HepG2 (cell line): Measurements from ENCODE around the gene ITGAE. TPM values are rescaled to one million over a fixed set of nuclear protein-coding genes. Genes with fewer than 3 reads are reported as not detected.

Experiments used
- IKZF4 ChIP-seq: sonication (generic); formaldehyde crosslinking; IDR thresholded peaks from 2 replicates; pipeline ENCODE4 v1.5.1; 2020; ENCODE audit warnings: borderline replicate concordance, mild to moderate bottlenecking, low read depth, missing genetic modification reagents; ENCODE audit errors: not compliant biosample characterization
- MED13 ChIP-seq: sonication (generic); formaldehyde crosslinking; IDR thresholded peaks from 2 replicates; pipeline ENCODE4 v1.5.0; 2020; ENCODE audit warnings: missing genetic modification reagents
- NCOA2 ChIP-seq: sonication (generic); formaldehyde crosslinking; IDR thresholded peaks from 2 replicates; pipeline ENCODE4 v1.8.0; 2022; ENCODE audit warnings: inconsistent platforms
- NFATC3 ChIP-seq: sonication (generic); formaldehyde crosslinking; IDR thresholded peaks from 2 replicates; pipeline ENCODE4 v1.5.1; 2020; ENCODE audit warnings: mild to moderate bottlenecking, missing genetic modification reagents
- PCBP1 ChIP-seq: fragments of 200-400 bp; formaldehyde crosslinking; IDR thresholded peaks from 2 replicates; pipeline ENCODE4 v1.6.1; 2017; ENCODE audit warnings: mild to moderate bottlenecking, low read depth, low read length, borderline replicate concordance
- RAD21 ChIP-seq: fragments of 450-650 bp; formaldehyde crosslinking; IDR thresholded peaks from 2 replicates; pipeline ENCODE4 v1.5.0; 2020; ENCODE audit warnings: mild to moderate bottlenecking
- RARA ChIP-seq: IDR thresholded peaks from 2 replicates; pipeline ENCODE4 v1.6.1; 2016; ENCODE audit warnings: missing genetic modification reagents, missing compliant biosample characterization
- SETDB1 ChIP-seq: sonication (generic); formaldehyde crosslinking; IDR thresholded peaks from 2 replicates; pipeline ENCODE4 v1.5.1; 2020; ENCODE audit warnings: missing genetic modification reagents, mild to moderate bottlenecking, borderline replicate concordance
- SMAD1 ChIP-seq: sonication (generic); formaldehyde crosslinking; IDR thresholded peaks from 2 replicates; pipeline ENCODE4 v1.4.0; 2020; ENCODE audit warnings: missing genetic modification reagents, low read depth, mild to moderate bottlenecking, borderline replicate concordance
- SMARCC2 ChIP-seq: fragments of 450-650 bp; IDR thresholded peaks from 2 replicates; pipeline ENCODE4 v1.6.1; 2017; ENCODE audit warnings: antibody characterized with exemption, mild to moderate bottlenecking
- ZC3H4 ChIP-seq: sonication (generic); formaldehyde crosslinking; IDR thresholded peaks from 2 replicates; pipeline ENCODE4 v1.4.0; 2020; ENCODE audit warnings: missing genetic modification reagents, borderline replicate concordance
- ZMAT3 ChIP-seq: sonication (generic); formaldehyde crosslinking; conservative IDR thresholded peaks from 2 replicates; pipeline ENCODE4 v1.7.0; 2021; ENCODE audit warnings: missing genetic modification reagents
- ZNF451 ChIP-seq: sonication (generic); formaldehyde crosslinking; IDR thresholded peaks from 2 replicates; pipeline ENCODE4 v1.5.0; 2020; ENCODE audit warnings: mild to moderate bottlenecking, missing genetic modification reagents
- polyA plus RNA-seq, 8 experiments: library from polyadenylated mRNA; depleted of rRNA in 3 of 8; stranded (reverse) in 7 of 8; unstranded in 1 of 8; fragments of >200 nt; fragmentation: Illumina TruSeq in 4 of 8; extraction: Trizol in 4 of 8; gene quantifications; 2 replicates each; pipeline versions ENCODE4 v1.2.1 to v1.2.3, GENCODE V29; 2011 to 2016; ENCODE audit warnings: low read depth in 4 of 8, missing spikeins in 1 of 8, mixed read lengths in 1 of 8; ENCODE audit not compliant: insufficient read depth in 1 of 8
- total RNA-seq, 5 experiments: library from RNA; depleted of rRNA; stranded (reverse); fragments of >200 nt; fragmentation: Illumina TruSeq; extraction: Trizol; gene quantifications; 2 replicates each; pipeline ENCODE4 v1.2.3, GENCODE V29; 2016; ENCODE audit warnings: low read depth in 1 of 5
- TF ChIP-seq, protein P1 (sequence below): sonication (generic); formaldehyde crosslinking; IDR thresholded peaks from 2 replicates; pipeline ENCODE4 v1.9.0; 2021; ENCODE audit warnings: mild to moderate bottlenecking, missing genetic modification reagents
- TF ChIP-seq, protein P2 (sequence below): sonication (generic); formaldehyde crosslinking; IDR thresholded peaks from 2 replicates; pipeline ENCODE4 v1.8.1; 2023; ENCODE audit warnings: mild to moderate bottlenecking, missing genetic modification reagents
- TF ChIP-seq, protein P3 (sequence below): sonication (generic); formaldehyde crosslinking; IDR thresholded peaks from 2 replicates; pipeline ENCODE4 v1.4.0; 2020; ENCODE audit warnings: missing genetic modification reagents, borderline replicate concordance
- TF ChIP-seq, protein P4 (sequence below): sonication (generic); formaldehyde crosslinking; IDR thresholded peaks from 2 replicates; pipeline ENCODE4 v1.4.0; 2020; ENCODE audit warnings: missing genetic modification reagents
- TF ChIP-seq, protein P5 (sequence below): sonication (generic); formaldehyde crosslinking; IDR thresholded peaks from 2 replicates; pipeline ENCODE4 v1.5.1; 2020; ENCODE audit warnings: mild to moderate bottlenecking, moderate library complexity, missing genetic modification reagents

The ITGAE gene
- total and polyA plus RNA-seq, 2 of the 13 experiments (the other 11 are each of a cell fraction or from before 2014, with no cell fraction given) = 42.3 to 49.0 TPM

DNA sequence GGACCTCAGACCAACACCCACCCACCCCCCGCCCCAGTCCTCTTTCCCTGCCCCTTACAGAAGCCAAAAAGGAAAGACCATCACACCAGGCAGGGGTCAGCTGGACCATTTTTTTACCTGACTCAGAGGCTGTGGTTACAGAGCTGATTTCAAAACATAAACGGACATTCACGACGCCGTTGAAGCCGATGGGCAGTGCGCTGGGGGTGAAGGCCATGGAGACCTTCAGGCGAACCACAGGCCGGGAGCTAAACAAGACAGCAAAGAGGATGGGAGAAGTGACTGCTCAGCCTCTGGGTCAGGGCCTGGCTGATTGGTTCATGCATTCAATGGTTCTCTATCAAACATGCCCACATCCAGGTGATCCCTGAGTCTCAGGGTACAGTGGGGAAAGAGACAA, 53.2 kb downstream of the ITGAE start (continued):
- TF ChIP-seq, protein P1, sequence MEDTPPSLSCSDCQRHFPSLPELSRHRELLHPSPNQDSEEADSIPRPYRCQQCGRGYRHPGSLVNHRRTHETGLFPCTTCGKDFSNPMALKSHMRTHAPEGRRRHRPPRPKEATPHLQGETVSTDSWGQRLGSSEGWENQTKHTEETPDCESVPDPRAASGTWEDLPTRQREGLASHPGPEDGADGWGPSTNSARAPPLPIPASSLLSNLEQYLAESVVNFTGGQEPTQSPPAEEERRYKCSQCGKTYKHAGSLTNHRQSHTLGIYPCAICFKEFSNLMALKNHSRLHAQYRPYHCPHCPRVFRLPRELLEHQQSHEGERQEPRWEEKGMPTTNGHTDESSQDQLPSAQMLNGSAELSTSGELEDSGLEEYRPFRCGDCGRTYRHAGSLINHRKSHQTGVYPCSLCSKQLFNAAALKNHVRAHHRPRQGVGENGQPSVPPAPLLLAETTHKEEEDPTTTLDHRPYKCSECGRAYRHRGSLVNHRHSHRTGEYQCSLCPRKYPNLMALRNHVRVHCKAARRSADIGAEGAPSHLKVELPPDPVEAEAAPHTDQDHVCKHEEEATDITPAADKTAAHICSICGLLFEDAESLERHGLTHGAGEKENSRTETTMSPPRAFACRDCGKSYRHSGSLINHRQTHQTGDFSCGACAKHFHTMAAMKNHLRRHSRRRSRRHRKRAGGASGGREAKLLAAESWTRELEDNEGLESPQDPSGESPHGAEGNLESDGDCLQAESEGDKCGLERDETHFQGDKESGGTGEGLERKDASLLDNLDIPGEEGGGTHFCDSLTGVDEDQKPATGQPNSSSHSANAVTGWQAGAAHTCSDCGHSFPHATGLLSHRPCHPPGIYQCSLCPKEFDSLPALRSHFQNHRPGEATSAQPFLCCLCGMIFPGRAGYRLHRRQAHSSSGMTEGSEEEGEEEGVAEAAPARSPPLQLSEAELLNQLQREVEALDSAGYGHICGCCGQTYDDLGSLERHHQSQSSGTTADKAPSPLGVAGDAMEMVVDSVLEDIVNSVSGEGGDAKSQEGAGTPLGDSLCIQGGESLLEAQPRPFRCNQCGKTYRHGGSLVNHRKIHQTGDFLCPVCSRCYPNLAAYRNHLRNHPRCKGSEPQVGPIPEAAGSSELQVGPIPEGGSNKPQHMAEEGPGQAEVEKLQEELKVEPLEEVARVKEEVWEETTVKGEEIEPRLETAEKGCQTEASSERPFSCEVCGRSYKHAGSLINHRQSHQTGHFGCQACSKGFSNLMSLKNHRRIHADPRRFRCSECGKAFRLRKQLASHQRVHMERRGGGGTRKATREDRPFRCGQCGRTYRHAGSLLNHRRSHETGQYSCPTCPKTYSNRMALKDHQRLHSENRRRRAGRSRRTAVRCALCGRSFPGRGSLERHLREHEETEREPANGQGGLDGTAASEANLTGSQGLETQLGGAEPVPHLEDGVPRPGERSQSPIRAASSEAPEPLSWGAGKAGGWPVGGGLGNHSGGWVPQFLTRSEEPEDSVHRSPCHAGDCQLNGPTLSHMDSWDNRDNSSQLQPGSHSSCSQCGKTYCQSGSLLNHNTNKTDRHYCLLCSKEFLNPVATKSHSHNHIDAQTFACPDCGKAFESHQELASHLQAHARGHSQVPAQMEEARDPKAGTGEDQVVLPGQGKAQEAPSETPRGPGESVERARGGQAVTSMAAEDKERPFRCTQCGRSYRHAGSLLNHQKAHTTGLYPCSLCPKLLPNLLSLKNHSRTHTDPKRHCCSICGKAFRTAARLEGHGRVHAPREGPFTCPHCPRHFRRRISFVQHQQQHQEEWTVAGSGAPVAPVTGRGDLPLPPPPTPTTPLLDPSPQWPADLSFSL (CRISPR knock-in tag) = no peak
- TF ChIP-seq ZMAT3 (CRISPR knock-in tag) = no peak
- peak; percentile 95 for TF ChIP-seq RARA (CRISPR knock-in tag)
- TF ChIP-seq MED13 (CRISPR knock-in tag) = no peak
- TF ChIP-seq, protein P2, sequence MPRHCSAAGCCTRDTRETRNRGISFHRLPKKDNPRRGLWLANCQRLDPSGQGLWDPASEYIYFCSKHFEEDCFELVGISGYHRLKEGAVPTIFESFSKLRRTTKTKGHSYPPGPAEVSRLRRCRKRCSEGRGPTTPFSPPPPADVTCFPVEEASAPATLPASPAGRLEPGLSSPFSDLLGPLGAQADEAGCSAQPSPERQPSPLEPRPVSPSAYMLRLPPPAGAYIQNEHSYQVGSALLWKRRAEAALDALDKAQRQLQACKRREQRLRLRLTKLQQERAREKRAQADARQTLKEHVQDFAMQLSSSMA (CRISPR knock-in tag) = no peak
- no peak for TF ChIP-seq NCOA2
- no peak for TF ChIP-seq SMARCC2
- TF ChIP-seq SETDB1 = no peak
- TF ChIP-seq, protein P3, sequence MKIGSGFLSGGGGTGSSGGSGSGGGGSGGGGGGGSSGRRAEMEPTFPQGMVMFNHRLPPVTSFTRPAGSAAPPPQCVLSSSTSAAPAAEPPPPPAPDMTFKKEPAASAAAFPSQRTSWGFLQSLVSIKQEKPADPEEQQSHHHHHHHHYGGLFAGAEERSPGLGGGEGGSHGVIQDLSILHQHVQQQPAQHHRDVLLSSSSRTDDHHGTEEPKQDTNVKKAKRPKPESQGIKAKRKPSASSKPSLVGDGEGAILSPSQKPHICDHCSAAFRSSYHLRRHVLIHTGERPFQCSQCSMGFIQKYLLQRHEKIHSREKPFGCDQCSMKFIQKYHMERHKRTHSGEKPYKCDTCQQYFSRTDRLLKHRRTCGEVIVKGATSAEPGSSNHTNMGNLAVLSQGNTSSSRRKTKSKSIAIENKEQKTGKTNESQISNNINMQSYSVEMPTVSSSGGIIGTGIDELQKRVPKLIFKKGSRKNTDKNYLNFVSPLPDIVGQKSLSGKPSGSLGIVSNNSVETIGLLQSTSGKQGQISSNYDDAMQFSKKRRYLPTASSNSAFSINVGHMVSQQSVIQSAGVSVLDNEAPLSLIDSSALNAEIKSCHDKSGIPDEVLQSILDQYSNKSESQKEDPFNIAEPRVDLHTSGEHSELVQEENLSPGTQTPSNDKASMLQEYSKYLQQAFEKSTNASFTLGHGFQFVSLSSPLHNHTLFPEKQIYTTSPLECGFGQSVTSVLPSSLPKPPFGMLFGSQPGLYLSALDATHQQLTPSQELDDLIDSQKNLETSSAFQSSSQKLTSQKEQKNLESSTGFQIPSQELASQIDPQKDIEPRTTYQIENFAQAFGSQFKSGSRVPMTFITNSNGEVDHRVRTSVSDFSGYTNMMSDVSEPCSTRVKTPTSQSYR (CRISPR knock-in tag) = no peak
- no peak for TF ChIP-seq ZC3H4
- no peak for TF ChIP-seq RAD21 (CRISPR knock-in tag)
- TF ChIP-seq SMAD1 (CRISPR knock-in tag) = no peak
- no peak for TF ChIP-seq PCBP1
- TF ChIP-seq IKZF4 = no peak
- no peak for TF ChIP-seq NFATC3 (CRISPR knock-in tag)
- TF ChIP-seq, protein P4, sequence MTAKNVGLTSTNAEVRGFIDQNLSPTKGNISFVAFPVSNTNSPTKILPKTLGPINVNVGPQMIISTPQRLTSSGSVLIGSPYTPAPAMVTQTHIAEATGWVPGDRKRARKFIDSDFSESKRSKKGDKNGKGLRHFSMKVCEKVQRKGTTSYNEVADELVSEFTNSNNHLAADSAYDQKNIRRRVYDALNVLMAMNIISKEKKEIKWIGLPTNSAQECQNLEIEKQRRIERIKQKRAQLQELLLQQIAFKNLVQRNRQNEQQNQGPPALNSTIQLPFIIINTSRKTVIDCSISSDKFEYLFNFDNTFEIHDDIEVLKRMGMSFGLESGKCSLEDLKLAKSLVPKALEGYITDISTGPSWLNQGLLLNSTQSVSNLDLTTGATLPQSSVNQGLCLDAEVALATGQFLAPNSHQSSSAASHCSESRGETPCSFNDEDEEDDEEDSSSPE (CRISPR knock-in tag) = no peak
- TF ChIP-seq ZNF451 (CRISPR knock-in tag) = no peak
- TF ChIP-seq, protein P5, sequence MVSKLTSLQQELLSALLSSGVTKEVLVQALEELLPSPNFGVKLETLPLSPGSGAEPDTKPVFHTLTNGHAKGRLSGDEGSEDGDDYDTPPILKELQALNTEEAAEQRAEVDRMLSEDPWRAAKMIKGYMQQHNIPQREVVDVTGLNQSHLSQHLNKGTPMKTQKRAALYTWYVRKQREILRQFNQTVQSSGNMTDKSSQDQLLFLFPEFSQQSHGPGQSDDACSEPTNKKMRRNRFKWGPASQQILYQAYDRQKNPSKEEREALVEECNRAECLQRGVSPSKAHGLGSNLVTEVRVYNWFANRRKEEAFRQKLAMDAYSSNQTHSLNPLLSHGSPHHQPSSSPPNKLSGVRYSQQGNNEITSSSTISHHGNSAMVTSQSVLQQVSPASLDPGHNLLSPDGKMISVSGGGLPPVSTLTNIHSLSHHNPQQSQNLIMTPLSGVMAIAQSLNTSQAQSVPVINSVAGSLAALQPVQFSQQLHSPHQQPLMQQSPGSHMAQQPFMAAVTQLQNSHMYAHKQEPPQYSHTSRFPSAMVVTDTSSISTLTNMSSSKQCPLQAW = 0 out of 2 replicates have a peak, but pooled peaks have one; percentile 28
